B cell (primary cell): ENCODE results near the gene GRM2. TPM values are rescaled to one million over a fixed set of nuclear protein-coding genes. Genes with fewer than 3 reads are reported as not detected.

Experiments
- ATAC-seq: fragments of 200-7000 bp; cut with Tn5 transposase; one replicate; pipeline ENCODE4 v1.10.0; 2021; ENCODE audit warnings: low read depth, mild to moderate bottlenecking, moderate number of reproducible peaks, moderate library complexity
- CTCF ChIA-PET: fragments of 350-600 bp; sonication (Branson Sonifier 250); formaldehyde crosslinking; loops from one replicate; lab custom pipeline; 2021; ENCODE audit warnings: antibody characterized with exemption, inconsistent platforms; lab: Charles Lee
- POLR2A ChIA-PET: fragments of 350-600 bp; sonication (Branson Sonifier 250); formaldehyde crosslinking; loops from one replicate; lab custom pipeline; 2021; ENCODE audit warnings: antibody characterized with exemption; lab: Charles Lee
- DNase-seq: peaks from one replicate; pipeline ENCODE4 v3.0.0; 2013
- H2AFZ ChIP-seq: 2 replicates; pipeline ENCODE4 v1.6.1; 2012; ENCODE audit warnings: mild to moderate bottlenecking, low read depth, low read length; ENCODE audit not compliant: insufficient read depth, poor library complexity, severe bottlenecking
- H3K27ac ChIP-seq, 2 donors: 1 replicate in 1 of 2; 2 replicates in 1 of 2; pipeline ENCODE4 v1.5.1; 2012 to 2013; ENCODE audit warnings: low read length in 2 of 2, mild to moderate bottlenecking in 2 of 2, moderate library complexity in 1 of 2
- H3K27me3 ChIP-seq, 4 experiments: fragments of 200-600 bp in 1 of 4; sonication (generic) in 1 of 4; replicated peaks in 1 of 4; 1 replicate in 2 of 4; 2 replicates in 2 of 4; pipeline versions ENCODE4 v1.6.1 to v1.7.0; 2013 to 2016; ENCODE audit warnings: low read length in 3 of 4, mild to moderate bottlenecking in 2 of 4, mixed read lengths in 1 of 4, moderate library complexity in 1 of 4; ENCODE audit not compliant: insufficient read depth in 4 of 4, control insufficient read depth in 3 of 4; ENCODE audit errors: control extremely low read depth in 1 of 4
- H3K36me3 ChIP-seq, 2 experiments: replicated peaks in 1 of 2; 1 replicate in 1 of 2; 2 replicates in 1 of 2; pipeline versions ENCODE4 v1.6.1 to v1.7.1; 2013; ENCODE audit warnings: low read length in 1 of 2; ENCODE audit not compliant: insufficient read depth in 2 of 2, control insufficient read depth in 1 of 2; ENCODE audit errors: control extremely low read depth in 1 of 2, extremely low read depth in 1 of 2
- H3K4me1 ChIP-seq, 2 donors: fragments of 200-600 bp in 1 of 2; sonication (generic) in 1 of 2; 1 replicate in 1 of 2; 2 replicates in 1 of 2; pipeline versions ENCODE4 v1.5.1 to v1.6.1; 2013 to 2017; ENCODE audit warnings: low read length in 2 of 2; ENCODE audit not compliant: control insufficient read depth in 2 of 2, insufficient read depth in 2 of 2
- H3K4me2 ChIP-seq: replicated peaks from 2 replicates; pipeline ENCODE3; 2012; ENCODE audit warnings: mild to moderate bottlenecking, low read depth, low read length; ENCODE audit not compliant: poor library complexity, severe bottlenecking
- H3K4me3 ChIP-seq, 5 experiments: fragments of 200-600 bp in 1 of 5; sonication (generic) in 1 of 5; 1 replicate in 3 of 5; 2 replicates in 2 of 5; pipeline versions ENCODE4 v1.5.1 to v1.7.0; 2011 to 2016; ENCODE audit warnings: low read length in 4 of 5, mild to moderate bottlenecking in 4 of 5, low read depth in 2 of 5, control low read depth in 1 of 5, moderate library complexity in 1 of 5; ENCODE audit not compliant: insufficient read depth in 1 of 5; ENCODE audit errors: control extremely low read depth in 1 of 5, extremely low read depth in 1 of 5
- H3K79me2 ChIP-seq: fragments of 200-600 bp; sonication (generic); one replicate; pipeline ENCODE4 v1.6.0; 2016; ENCODE audit warnings: low read length; ENCODE audit not compliant: control insufficient read depth, insufficient read depth
- H3K9ac ChIP-seq: fragments of 200-600 bp; sonication (generic); 2 replicates; pipeline ENCODE4 v1.6.1; 2017; ENCODE audit warnings: mild to moderate bottlenecking, low read length, moderate library complexity
- H3K9me3 ChIP-seq, 3 donors: one replicate each; pipeline versions ENCODE4 v1.6.1 to v1.7.1; 2013; ENCODE audit warnings: low read length in 2 of 3; ENCODE audit not compliant: control insufficient read depth in 2 of 3, insufficient read depth in 1 of 3; ENCODE audit errors: control extremely low read depth in 1 of 3
- H4K20me1 ChIP-seq: 2 replicates; pipeline ENCODE4 v1.6.0; 2012; ENCODE audit warnings: mild to moderate bottlenecking, low read length; ENCODE audit not compliant: insufficient read depth, control insufficient read depth, poor library complexity, severe bottlenecking
- H3K27ac Mint-ChIP-seq: one replicate; pipeline ENCODE4 v1.8.0; 2021; ENCODE audit warnings: mixed read lengths
- H3K27me3 Mint-ChIP-seq: one replicate; pipeline ENCODE4 v1.8.0; 2021; ENCODE audit warnings: mixed read lengths
- H3K4me1 Mint-ChIP-seq: one replicate; pipeline ENCODE4 v1.8.0; 2021; ENCODE audit warnings: mixed read lengths
- H3K4me3 Mint-ChIP-seq: one replicate; pipeline ENCODE4 v1.8.0; 2021; ENCODE audit warnings: mixed read lengths
- H3K9me3 Mint-ChIP-seq: one replicate; pipeline ENCODE4 v1.8.0; 2022; ENCODE audit warnings: mixed read lengths; ENCODE audit not compliant: insufficient read depth
- EZH2 ChIP-seq: IDR thresholded peaks from 2 replicates; pipeline ENCODE4 v1.6.1; 2012; ENCODE audit warnings: borderline replicate concordance, low read depth, mild to moderate bottlenecking, moderate library complexity, low read length; ENCODE audit not compliant: insufficient read depth, poor library complexity, severe bottlenecking
- WGBS: methylation state at CpG from one replicate; pipeline ENCODE4 v1.1.5; 2013; ENCODE audit warnings: missing lambda C conversion rate; ENCODE audit not compliant: insufficient coverage; 5-methylcytosine and 5-hydroxymethylcytosine counted together
- intact Hi-C: fragments of 100-400 bp; cut with micrococcal nuclease; formaldehyde crosslinking; loops from one replicate; pipeline ENCODE4 v1.10.0; 2022
- polyA plus RNA-seq: library from polyadenylated mRNA; depleted of rRNA; stranded (reverse); fragments of >200 nt; gene quantifications from 2 replicates; pipeline ENCODE4 v1.2.3, GENCODE V29; 2012
- total RNA-seq, 2 donors: library from RNA; stranded (reverse); fragments of 120-200 nt in 1 of 2; gene quantifications; 1 replicate in 1 of 2; 2 replicates in 1 of 2; pipeline versions ENCODE4 v1.2.3 to v1.2.4, GENCODE V29; 2013 to 2022
- TF ChIP-seq, protein P1 (sequence below): fragments of 200-600 bp; IDR thresholded peaks from one replicate; pipeline ENCODE4 v1.8.0; 2022; ENCODE audit warnings: antibody characterized with exemption, mild to moderate bottlenecking

Gene GRM2
- total and polyA plus RNA-seq, 2 donors (not counting 1 experiment from before 2014, with no cell fraction given), result 0.86 to 2.8 TPM

DNA sequence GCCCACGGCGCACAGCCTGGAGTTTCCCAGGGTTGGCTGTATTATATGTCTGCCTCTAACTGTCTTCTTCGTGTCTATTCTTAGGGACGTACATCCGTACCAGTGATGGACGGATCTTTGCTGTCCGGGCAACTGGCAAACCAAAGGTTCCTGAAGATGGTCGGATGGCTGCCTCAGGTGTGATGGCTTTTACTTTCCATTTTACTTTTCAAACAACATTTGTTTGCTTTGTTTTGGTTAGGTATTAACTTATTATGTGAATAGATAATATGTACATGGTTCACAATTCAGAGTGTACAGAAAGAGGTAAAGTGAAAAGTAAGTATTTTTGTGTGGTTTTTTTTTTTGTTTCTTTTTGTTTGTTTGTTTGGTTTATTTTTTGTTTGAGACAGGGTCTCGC, 46.9 kb upstream of the GRM2 start:
- ATAC-seq (no peak), DNase-seq (no peak)
- ChIA-PET POLR2A (no interaction called here), CTCF (interaction anchor here (1.9 kb wide), 1 partner anchor 10 kb away, joined by 8 read pairs; no protein-coding TSS in a partner anchor)
- Mint-ChIP-seq H3K27me3 (no peaks in the 10 kb centered on the region), H3K27ac (no peak overlapping the region), H3K4me1 (no peaks in the 10 kb centered on the region), H3K4me3 (no peak overlapping the region), H3K9me3 (no peaks in the 10 kb centered on the region)
- H3K79me2 ChIP-seq, result no peaks in the 10 kb centered on the region
- TF ChIP-seq EZH2, result no peak
- TF ChIP-seq, protein P1, sequence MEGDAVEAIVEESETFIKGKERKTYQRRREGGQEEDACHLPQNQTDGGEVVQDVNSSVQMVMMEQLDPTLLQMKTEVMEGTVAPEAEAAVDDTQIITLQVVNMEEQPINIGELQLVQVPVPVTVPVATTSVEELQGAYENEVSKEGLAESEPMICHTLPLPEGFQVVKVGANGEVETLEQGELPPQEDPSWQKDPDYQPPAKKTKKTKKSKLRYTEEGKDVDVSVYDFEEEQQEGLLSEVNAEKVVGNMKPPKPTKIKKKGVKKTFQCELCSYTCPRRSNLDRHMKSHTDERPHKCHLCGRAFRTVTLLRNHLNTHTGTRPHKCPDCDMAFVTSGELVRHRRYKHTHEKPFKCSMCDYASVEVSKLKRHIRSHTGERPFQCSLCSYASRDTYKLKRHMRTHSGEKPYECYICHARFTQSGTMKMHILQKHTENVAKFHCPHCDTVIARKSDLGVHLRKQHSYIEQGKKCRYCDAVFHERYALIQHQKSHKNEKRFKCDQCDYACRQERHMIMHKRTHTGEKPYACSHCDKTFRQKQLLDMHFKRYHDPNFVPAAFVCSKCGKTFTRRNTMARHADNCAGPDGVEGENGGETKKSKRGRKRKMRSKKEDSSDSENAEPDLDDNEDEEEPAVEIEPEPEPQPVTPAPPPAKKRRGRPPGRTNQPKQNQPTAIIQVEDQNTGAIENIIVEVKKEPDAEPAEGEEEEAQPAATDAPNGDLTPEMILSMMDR, result no peak
- H3K4me3 ChIP-seq, result no peak overlapping the region
- 100% methylated on average over 8 of the region's 9 CpGs for whole genome bisulfite sequencing
- no peaks in the 10 kb centered on the region for H3K4me1 ChIP-seq
- H3K9me3 ChIP-seq, result no peaks in the 10 kb centered on the region
- no peak overlapping the region for H3K4me2 ChIP-seq
- intact Hi-C loops, result no loop called here
- H4K20me1 ChIP-seq, result no peaks in the 10 kb centered on the region
- peaks cover 7 to 45% of the 10 kb centered on the region in 2 experiments for H3K36me3 ChIP-seq
- H3K27ac ChIP-seq, result no peak overlapping the region
- H3K27me3 ChIP-seq, result no peaks in the 10 kb centered on the region
- no peak overlapping the region for H3K9ac ChIP-seq
- H2AFZ ChIP-seq, result no peak overlapping the region

DNA sequence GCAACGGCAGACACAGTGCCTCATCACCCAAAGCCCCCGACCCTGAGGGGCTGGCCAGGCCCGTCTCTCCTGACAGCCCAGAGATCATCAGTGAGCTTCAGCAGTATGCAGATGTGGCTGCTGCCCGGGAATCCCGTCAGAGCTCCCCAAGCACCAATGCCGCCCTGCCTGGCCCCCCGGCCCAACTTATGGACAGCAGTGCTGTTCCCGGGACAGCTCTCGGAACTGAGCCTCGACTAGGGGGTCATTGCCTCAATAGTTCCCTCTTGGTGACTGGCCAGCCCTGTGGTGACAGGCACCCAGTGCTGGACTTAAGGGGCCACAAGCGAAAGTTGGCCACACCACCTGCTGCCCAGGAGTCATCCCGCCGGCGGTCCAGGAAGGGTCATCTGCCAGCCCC, 44.4 kb upstream of the GRM2 start:
- DNase-seq (no peak), ATAC-seq (no peak)
- Mint-ChIP-seq H3K9me3 (no peaks in the 10 kb centered on the region), H3K4me3 (no peak overlapping the region), H3K4me1 (no peaks in the 10 kb centered on the region), H3K27ac (no peak overlapping the region), H3K27me3 (no peaks in the 10 kb centered on the region)
- H2AFZ ChIP-seq, result no peak overlapping the region
- no peak overlapping the region for H3K9ac ChIP-seq
- H3K27me3 ChIP-seq, result no peaks in the 10 kb centered on the region
- H4K20me1 ChIP-seq, result no peaks in the 10 kb centered on the region
- 97% methylated on average over 14 of the region's 14 CpGs for WGBS
- no peaks in the 10 kb centered on the region for H3K4me1 ChIP-seq
- TF ChIP-seq, protein P1, result no peak
- no peak for TF ChIP-seq EZH2
- H3K36me3 ChIP-seq, result peaks cover 7 to 34% of the 10 kb centered on the region in 2 experiments
- ChIA-PET POLR2A (no interaction called here), CTCF (interaction anchor here (0.6 kb wide), 1 partner anchor 178 kb away, joined by 4 read pairs; no protein-coding TSS in a partner anchor)
- no peaks in the 10 kb centered on the region for H3K79me2 ChIP-seq
- no peaks in the 10 kb centered on the region for H3K9me3 ChIP-seq
- intact Hi-C loops, result no loop called here
- H3K4me3 ChIP-seq, result no peak overlapping the region
- no peak overlapping the region for H3K4me2 ChIP-seq
- H3K27ac ChIP-seq, result no peak overlapping the region
